ENCODE results near the gene CABLES1. TPM values are rescaled to one million over a fixed set of nuclear protein-coding genes. Genes with fewer than 3 reads are reported as not detected.
"Not testable (repeated sequence)": the region's sequence is repeated elsewhere in the genome, so short reads cannot be mapped to it uniquely, and the experiment has no call there.

CABLES1 gene
- total and polyA plus RNA-seq, 3 donors from 2014 or later, result 6.2 to 15.8 (median 12.0) TPM

DNA sequence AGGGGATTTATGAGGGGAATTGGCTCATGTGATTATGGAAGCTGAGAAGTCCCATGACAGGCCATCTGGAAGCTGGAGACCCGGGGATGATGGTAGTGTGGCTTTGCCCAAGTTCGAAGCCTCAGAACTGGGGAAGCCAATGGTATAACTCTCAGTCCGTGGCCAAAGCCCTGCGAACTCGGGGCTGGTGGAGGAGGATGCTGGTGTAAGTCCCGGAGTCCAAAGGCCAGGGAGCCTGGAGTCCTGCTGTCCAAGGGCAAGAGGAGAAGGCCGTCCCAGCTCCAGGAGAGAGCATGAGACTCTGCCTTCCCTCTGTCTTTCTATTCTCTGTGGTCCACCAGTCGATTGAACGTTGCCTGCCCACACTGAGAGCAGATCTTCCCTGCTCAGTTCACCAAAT is 43.2 kb upstream of the CABLES1 start:
- Histone ChIP-seq H3K27me3 (no peaks in the 10 kb centered on the region), H3K4me3 (no peak overlapping the region), H3K27ac (no peak overlapping the region), H3K36me3 (ENCODE audit: low read depth, missing control alignments) (no peaks in the 10 kb centered on the region), H3K4me1 (no peaks in the 10 kb centered on the region), H3K9me3 (no peaks in the 10 kb centered on the region)
- DNase-seq, result no peak
- TF ChIP-seq, protein P1, sequence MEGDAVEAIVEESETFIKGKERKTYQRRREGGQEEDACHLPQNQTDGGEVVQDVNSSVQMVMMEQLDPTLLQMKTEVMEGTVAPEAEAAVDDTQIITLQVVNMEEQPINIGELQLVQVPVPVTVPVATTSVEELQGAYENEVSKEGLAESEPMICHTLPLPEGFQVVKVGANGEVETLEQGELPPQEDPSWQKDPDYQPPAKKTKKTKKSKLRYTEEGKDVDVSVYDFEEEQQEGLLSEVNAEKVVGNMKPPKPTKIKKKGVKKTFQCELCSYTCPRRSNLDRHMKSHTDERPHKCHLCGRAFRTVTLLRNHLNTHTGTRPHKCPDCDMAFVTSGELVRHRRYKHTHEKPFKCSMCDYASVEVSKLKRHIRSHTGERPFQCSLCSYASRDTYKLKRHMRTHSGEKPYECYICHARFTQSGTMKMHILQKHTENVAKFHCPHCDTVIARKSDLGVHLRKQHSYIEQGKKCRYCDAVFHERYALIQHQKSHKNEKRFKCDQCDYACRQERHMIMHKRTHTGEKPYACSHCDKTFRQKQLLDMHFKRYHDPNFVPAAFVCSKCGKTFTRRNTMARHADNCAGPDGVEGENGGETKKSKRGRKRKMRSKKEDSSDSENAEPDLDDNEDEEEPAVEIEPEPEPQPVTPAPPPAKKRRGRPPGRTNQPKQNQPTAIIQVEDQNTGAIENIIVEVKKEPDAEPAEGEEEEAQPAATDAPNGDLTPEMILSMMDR (IDR thresholded peaks at IDR 0.05), result no peak
- no peak for TF ChIP-seq POLR2A (IDR thresholded peaks at IDR 0.05)
- WGBS, 2 donors, result 95% methylated on average over 9 of the region's 9 CpGs
- intact Hi-C loops (cut with DNase I; ENCODE audit: low total_unique reads), result no loop called here

DNA sequence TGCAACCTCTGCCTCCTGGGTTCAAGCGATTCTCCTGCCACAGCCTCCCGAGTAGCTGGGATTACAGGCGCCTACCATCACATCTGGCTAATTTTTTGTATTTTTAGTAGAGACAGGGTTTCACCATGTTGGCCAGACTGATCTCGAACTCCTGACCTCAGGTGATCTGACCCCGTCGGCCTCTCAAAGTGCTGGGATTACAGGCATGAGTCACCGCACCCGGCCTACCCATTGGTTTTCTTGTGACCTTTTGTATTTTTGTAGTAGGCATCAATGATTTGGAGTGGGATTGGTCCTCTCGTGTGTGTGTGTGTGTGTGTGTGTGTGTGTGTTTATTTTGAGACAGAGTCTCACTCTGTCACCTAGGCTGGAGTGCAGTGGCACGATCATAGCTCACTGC is 42.2 kb upstream of the CABLES1 start:
- intact Hi-C loops (cut with DNase I; ENCODE audit: low total_unique reads), result not testable (repeated sequence)
- WGBS, 2 donors, result 87 to 92% methylated on average over 10 of the region's 10 CpGs

DNA sequence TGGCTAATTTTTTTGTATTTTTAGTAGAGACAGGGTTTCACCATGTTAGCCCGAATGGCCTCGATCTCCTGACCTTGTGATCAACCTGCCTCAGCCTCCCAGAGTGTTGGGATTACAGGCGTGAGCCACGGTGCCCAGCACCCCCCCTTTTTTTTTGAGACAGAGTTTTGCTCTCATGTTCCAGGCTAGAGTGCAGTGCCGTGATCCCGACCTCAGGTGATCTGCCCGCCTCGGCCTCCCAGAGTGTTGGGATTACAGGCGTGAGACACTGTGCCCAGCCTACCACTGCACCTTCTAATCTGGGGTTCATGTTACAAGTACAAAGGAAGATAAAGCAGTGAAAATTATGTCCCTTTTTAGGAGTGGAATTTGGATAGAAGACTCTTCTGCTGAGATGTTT is 41.5 kb upstream of the CABLES1 start:
- intact Hi-C loops (cut with DNase I; ENCODE audit: low total_unique reads), result no loop called here
- H3K9me3 ChIP-seq, result no peaks in the 10 kb centered on the region
- no peak for DNase-seq
- no peak overlapping the region for H3K4me3 ChIP-seq
- no peak overlapping the region for H3K27ac ChIP-seq
- no peaks in the 10 kb centered on the region for H3K27me3 ChIP-seq
- 91 to 93% methylated on average over 9 of the region's 9 CpGs for WGBS, 2 donors
- no peak for TF ChIP-seq POLR2A (IDR thresholded peaks at IDR 0.05)
- TF ChIP-seq, protein P1 (IDR thresholded peaks at IDR 0.05), result no peak
- H3K36me3 ChIP-seq (ENCODE audit: low read depth, missing control alignments), result no peaks in the 10 kb centered on the region
- no peaks in the 10 kb centered on the region for H3K4me1 ChIP-seq

More for the DNA sequence above, 42.2 kb upstream of the CABLES1 start:
- H3K4me3 ChIP-seq; H3K36me3 ChIP-seq (ENCODE audit: low read depth, missing control alignments); H3K27me3 ChIP-seq; DNase-seq; H3K9me3 ChIP-seq; H3K27ac ChIP-seq; H3K4me1 ChIP-seq: not testable (repeated sequence)

DNA sequence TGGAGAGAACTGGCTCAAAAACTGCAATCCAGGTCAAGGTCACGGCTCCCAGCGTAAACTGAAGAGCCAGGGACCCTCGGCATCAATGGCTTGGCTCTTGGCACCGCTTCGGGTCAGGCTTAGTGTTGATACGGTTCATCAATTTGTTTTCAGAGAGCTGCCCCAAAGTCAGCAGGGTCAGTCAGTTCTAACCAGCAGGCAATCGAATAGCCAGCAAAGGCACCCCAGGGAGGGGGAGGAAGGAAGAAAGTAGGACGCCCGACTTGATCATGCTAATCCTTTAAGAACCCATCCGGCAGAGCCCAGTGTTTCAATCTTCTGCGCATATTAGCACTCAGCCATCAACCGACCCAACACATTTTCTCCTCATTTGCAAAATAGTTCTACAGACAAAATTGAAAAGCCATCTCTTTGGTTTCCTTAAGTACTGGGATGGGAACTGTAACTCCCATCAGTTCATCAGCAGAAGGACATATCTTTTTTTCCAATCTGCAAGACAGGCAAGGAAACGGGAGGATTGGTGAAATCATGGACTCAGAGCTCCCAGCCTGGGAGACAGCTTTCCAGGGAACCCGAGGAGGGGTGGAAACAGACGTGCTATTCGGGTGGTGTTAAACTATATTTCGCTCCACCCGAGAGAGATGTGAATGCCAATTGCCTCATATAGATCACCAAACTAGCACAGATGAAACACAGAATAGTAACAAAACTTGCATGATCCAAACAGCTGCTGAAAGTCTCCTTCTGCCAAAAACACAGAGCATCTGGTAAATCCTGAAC is 40.7 kb upstream of the CABLES1 start:
- no peak for TF ChIP-seq POLR2A (IDR thresholded peaks at IDR 0.05)
- TF ChIP-seq, protein P1 (IDR thresholded peaks at IDR 0.05), result no peak
- DNase-seq, result no peak
- intact Hi-C loops (cut with DNase I; ENCODE audit: low total_unique reads), result no loop called here

DNA sequence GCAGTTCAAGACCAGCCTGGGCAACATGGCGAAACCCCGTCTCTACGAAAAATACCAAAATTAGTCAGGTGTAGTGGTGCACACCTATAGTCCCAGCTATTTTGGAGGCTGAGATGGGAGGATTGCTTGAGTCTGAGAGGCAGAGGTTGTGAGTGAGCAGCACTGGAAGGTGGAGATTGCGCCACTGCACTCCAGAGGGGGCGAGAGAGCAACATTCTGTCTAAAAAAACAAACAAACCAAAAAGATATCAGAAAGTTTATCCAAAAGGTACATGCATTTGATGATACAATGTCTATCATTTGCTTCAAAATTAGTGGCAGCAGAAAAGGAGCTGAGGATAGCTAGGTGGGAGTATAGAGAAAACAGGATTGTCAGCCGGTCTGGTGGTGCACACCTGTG is 39.8 kb upstream of the CABLES1 start:
- Histone ChIP-seq H3K4me1 (no peaks in the 10 kb centered on the region), H3K27ac (no peak overlapping the region), H3K9me3 (no peaks in the 10 kb centered on the region), H3K36me3 (ENCODE audit: low read depth, missing control alignments) (no peaks in the 10 kb centered on the region), H3K27me3 (no peaks in the 10 kb centered on the region), H3K4me3 (no peak overlapping the region)
- DNase-seq, result no peak
- no peak for TF ChIP-seq POLR2A (IDR thresholded peaks at IDR 0.05)
- TF ChIP-seq, protein P1 (IDR thresholded peaks at IDR 0.05), result no peak
- intact Hi-C loops (cut with DNase I; ENCODE audit: low total_unique reads), result no loop called here
- 88 to 90% methylated on average over 6 of the region's 6 CpGs for WGBS, 2 donors

More for the DNA sequence above, 40.7 kb upstream of the CABLES1 start:
- H3K27ac ChIP-seq, result no peak overlapping the region
- no peaks in the 10 kb centered on the region for H3K27me3 ChIP-seq
- no peaks in the 10 kb centered on the region for H3K36me3 ChIP-seq (ENCODE audit: low read depth, missing control alignments)
- H3K9me3 ChIP-seq, result no peaks in the 10 kb centered on the region
- 32 to 33% methylated on average over 18 of the region's 18 CpGs for WGBS, 2 donors
- no peaks in the 10 kb centered on the region for H3K4me1 ChIP-seq
- H3K4me3 ChIP-seq, result no peak overlapping the region

DNA sequence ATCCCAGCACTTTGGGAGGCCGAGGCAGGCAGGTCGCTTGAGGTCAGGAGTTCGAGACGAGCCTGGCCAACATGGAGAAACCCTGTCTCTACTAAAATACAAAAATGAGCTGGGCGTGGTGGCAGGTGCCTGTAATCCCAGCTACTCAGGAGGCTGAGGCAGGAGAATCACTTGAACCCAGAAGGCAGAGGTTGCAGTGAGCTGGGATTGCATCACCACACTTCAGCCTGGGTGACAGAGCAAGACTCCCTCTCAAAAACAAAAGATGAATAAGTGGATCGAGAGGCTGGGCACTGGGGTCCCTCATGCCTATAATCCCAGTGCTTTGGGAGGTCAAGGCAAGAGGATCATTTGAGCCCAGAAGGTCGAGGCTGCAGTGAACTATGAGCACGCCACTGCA is 38.3 kb upstream of the CABLES1 start:
- H3K27ac ChIP-seq; H3K36me3 ChIP-seq (ENCODE audit: low read depth, missing control alignments); H3K9me3 ChIP-seq; H3K27me3 ChIP-seq; H3K4me3 ChIP-seq; H3K4me1 ChIP-seq; intact Hi-C loops (cut with DNase I; ENCODE audit: low total_unique reads); DNase-seq: not testable (repeated sequence)
- 91 to 95% methylated on average over 8 of the region's 8 CpGs for WGBS, 2 donors

Data from testis (tissue), 3 donors.